ENCODE data around the gene RDH14. TPM values are rescaled to one million over a fixed set of nuclear protein-coding genes. Genes with fewer than 3 reads are reported as not detected.

Gene RDH14
- total RNA-seq, 1 donor from 2014 or later, result 18.8 TPM

GRCh38 chr2:18602298-18602697, 41.8 kb upstream of the RDH14 start:
- DNase-seq (ENCODE audit: low spot score), result no peak
- Mint-ChIP-seq H3K4me3 (ENCODE audit: unreplicated experiment) (no peak overlapping the region), H3K27ac (ENCODE audit: unreplicated experiment) (no peak overlapping the region), H3K27me3 (ENCODE audit: low read depth) (peaks cover 6% of the 10 kb centered on the region), H3K4me1 (ENCODE audit: low read depth) (peaks cover 7% of the 10 kb centered on the region), H3K9me3 (ENCODE audit: low read depth) (no peaks in the 10 kb centered on the region), H3K36me3 (ENCODE audit: low read depth) (peaks cover 2% of the 10 kb centered on the region)
- TF ChIP-seq, protein P1, sequence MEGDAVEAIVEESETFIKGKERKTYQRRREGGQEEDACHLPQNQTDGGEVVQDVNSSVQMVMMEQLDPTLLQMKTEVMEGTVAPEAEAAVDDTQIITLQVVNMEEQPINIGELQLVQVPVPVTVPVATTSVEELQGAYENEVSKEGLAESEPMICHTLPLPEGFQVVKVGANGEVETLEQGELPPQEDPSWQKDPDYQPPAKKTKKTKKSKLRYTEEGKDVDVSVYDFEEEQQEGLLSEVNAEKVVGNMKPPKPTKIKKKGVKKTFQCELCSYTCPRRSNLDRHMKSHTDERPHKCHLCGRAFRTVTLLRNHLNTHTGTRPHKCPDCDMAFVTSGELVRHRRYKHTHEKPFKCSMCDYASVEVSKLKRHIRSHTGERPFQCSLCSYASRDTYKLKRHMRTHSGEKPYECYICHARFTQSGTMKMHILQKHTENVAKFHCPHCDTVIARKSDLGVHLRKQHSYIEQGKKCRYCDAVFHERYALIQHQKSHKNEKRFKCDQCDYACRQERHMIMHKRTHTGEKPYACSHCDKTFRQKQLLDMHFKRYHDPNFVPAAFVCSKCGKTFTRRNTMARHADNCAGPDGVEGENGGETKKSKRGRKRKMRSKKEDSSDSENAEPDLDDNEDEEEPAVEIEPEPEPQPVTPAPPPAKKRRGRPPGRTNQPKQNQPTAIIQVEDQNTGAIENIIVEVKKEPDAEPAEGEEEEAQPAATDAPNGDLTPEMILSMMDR (IDR thresholded peaks at IDR 0.05), result peak; percentile 34

DNA sequence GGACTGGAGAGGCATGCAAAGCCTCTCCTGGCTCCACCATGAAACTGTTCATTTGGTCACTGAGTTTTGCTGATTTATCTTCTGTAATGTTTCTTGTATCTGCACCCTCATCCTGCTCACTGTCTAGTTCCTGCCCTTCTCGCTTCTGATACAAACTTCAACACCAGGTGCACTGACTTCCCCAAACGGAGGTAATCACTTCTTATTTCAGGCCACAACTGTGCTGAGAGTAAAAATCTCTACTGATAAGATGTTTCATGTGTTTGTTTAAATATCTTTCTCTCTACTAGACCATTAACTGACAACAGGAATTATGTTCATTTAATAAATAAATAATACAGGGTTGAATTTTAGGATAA, 39.8 kb upstream of the RDH14 start:
- no peaks in the 10 kb centered on the region for H3K9me3 Mint-ChIP-seq (ENCODE audit: low read depth)
- H3K4me3 Mint-ChIP-seq (ENCODE audit: unreplicated experiment), result no peak overlapping the region
- peaks cover 7% of the 10 kb centered on the region for H3K4me1 Mint-ChIP-seq (ENCODE audit: low read depth)
- H3K27ac Mint-ChIP-seq (ENCODE audit: unreplicated experiment), result no peak overlapping the region
- H3K27me3 Mint-ChIP-seq (ENCODE audit: low read depth), result no peaks in the 10 kb centered on the region
- no peak for DNase-seq (ENCODE audit: low spot score)
- TF ChIP-seq, protein P1 (IDR thresholded peaks at IDR 0.05), result no peak
- no peaks in the 10 kb centered on the region for H3K36me3 Mint-ChIP-seq (ENCODE audit: low read depth)

GRCh38 chr2:18599509-18600254, 39.2 kb upstream of the RDH14 start:
- DNase-seq (ENCODE audit: low spot score), result no peak
- no peaks in the 10 kb centered on the region for H3K27me3 Mint-ChIP-seq (ENCODE audit: low read depth)
- TF ChIP-seq, protein P1 (IDR thresholded peaks at IDR 0.05), result no peak

GRCh38 chr2:18598848-18599484, 38.5 kb upstream of the RDH14 start:
- H3K27ac Mint-ChIP-seq (ENCODE audit: unreplicated experiment), result no peak overlapping the region
- H3K4me3 Mint-ChIP-seq (ENCODE audit: unreplicated experiment), result no peak overlapping the region
- H3K4me1 Mint-ChIP-seq (ENCODE audit: low read depth), result peaks cover 3% of the 10 kb centered on the region
- no peaks in the 10 kb centered on the region for H3K36me3 Mint-ChIP-seq (ENCODE audit: low read depth)
- TF ChIP-seq, protein P1 (IDR thresholded peaks at IDR 0.05), result no peak
- no peak for DNase-seq (ENCODE audit: low spot score)
- H3K9me3 Mint-ChIP-seq (ENCODE audit: low read depth), result no peaks in the 10 kb centered on the region
- H3K27me3 Mint-ChIP-seq (ENCODE audit: low read depth), result no peaks in the 10 kb centered on the region

More at GRCh38 chr2:18599509-18600254, 39.2 kb upstream of the RDH14 start:
- no peaks in the 10 kb centered on the region for H3K9me3 Mint-ChIP-seq (ENCODE audit: low read depth)
- H3K4me1 Mint-ChIP-seq (ENCODE audit: low read depth), result peaks cover 7% of the 10 kb centered on the region
- H3K27ac Mint-ChIP-seq (ENCODE audit: unreplicated experiment), result no peak overlapping the region
- no peaks in the 10 kb centered on the region for H3K36me3 Mint-ChIP-seq (ENCODE audit: low read depth)
- H3K4me3 Mint-ChIP-seq (ENCODE audit: unreplicated experiment), result no peak overlapping the region

GRCh38 chr2:18597618-18598017, 37.2 kb upstream of the RDH14 start:
- Mint-ChIP-seq H3K4me3 (ENCODE audit: unreplicated experiment) (no peak overlapping the region), H3K36me3 (ENCODE audit: low read depth) (no peaks in the 10 kb centered on the region), H3K4me1 (ENCODE audit: low read depth) (no peaks in the 10 kb centered on the region), H3K27ac (ENCODE audit: unreplicated experiment) (no peak overlapping the region), H3K9me3 (ENCODE audit: low read depth) (no peaks in the 10 kb centered on the region), H3K27me3 (ENCODE audit: low read depth) (no peaks in the 10 kb centered on the region)
- no peak for DNase-seq (ENCODE audit: low spot score)
- TF ChIP-seq, protein P1 (IDR thresholded peaks at IDR 0.05), result no peak

Measured in chondrocyte (in vitro differentiated cells).